ENCODE results near the gene PNPLA2. TPM values are rescaled to one million over a fixed set of nuclear protein-coding genes. Genes with fewer than 3 reads are reported as not detected.
A peak's percentile ranks its signal among the peaks of the same experiment; 100 is the strongest.

The PNPLA2 gene
- total and polyA plus RNA-seq, 2 donors (not counting 1 experiment from before 2014, with no cell fraction given): 16.2 to 33.9 TPM

- H3K27ac ChIP-seq (ENCODE audit: insufficient read depth, low read length): no peak overlapping the region
- TF ChIP-seq EZH2 (IDR thresholded peaks at IDR 0.05; ENCODE audit: low read length, missing control alignments) (peak; percentile 30), CTCF (conservative IDR thresholded peaks at IDR 0.05 in 1 of 2, IDR thresholded peaks at IDR 0.05 in 1 of 2; ENCODE audit: low read depth in 1 of 2, low read length in 2 of 2) (no peak)
- H3K9me3 ChIP-seq (ENCODE audit: control insufficient read depth, insufficient read depth, low read depth, low read length): no peaks in the 10 kb centered on the region
- peak overlapping the region; percentile 15 for H3K4me2 ChIP-seq (ENCODE audit: extremely low read depth, insufficient read depth, low read length)
- no peaks in the 10 kb centered on the region for H4K20me1 ChIP-seq (ENCODE audit: control insufficient read depth, extremely low read depth, insufficient read depth, low read length)
- H3K4me1 ChIP-seq (ENCODE audit: control insufficient read depth, extremely low read depth, insufficient read depth, low read length): peaks cover 27% of the 10 kb centered on the region
- no peak for DNase-seq (ENCODE audit: low read depth in 2 of 2)
- H3K36me3 ChIP-seq (ENCODE audit: control insufficient read depth, insufficient read depth, low read length): peaks cover 8% of the 10 kb centered on the region
- no peak overlapping the region for H3K4me3 ChIP-seq (replicated peaks in 1 of 4; ENCODE audit: control extremely low read depth in 1 of 4, insufficient read depth in 1 of 4, low read depth in 3 of 4, low read length in 4 of 4)
- peaks cover 5% of the 10 kb centered on the region for H3K79me2 ChIP-seq (ENCODE audit: control insufficient read depth, insufficient read depth, low read length)
- H3K27me3 ChIP-seq (ENCODE audit: control insufficient read depth, insufficient read depth, low read length): no peaks in the 10 kb centered on the region
- no peak overlapping the region for H2AFZ ChIP-seq (ENCODE audit: low read length)
- H3K9ac ChIP-seq (ENCODE audit: insufficient read depth, low read length): no peak overlapping the region
Measured at GRCh38 chr11:828506-829175, 9.9 kb downstream of the PNPLA2 start.

DNA sequence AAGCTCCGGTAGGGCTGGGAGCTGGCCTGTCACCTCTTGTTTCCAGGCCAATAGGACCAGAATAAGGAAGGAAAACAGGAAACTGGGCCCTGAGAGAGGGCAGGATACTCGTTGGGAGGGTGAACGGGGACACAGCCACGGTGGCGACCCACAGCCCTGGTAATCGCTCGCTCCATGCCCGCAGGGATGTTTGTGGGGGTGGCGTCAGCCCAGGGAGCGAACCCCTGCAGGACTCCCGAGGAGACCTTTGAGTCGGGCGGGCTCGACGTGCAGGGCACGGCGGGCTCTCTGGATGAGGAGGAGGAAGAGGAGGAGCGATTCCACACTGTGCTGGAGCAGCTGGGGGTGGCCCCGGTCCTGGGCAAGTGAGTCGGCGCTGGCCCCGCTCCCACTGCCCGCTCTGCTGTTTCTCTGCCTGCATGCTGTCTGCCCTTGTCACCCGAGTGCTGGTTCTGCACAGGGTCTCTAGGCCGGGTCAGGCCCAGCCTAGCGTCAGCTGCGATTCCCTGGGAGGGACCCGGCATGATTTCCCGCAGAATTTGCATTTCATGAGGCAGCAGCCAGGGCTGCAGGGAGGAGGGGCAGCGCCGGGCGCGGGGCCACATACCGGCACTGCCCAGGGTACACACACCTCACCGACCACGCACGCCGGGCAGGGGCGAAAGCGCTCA is 10.6 kb downstream of the PNPLA2 start:
- H3K4me2 ChIP-seq (ENCODE audit: extremely low read depth, insufficient read depth, low read length): peak overlapping the region; percentile 88
- H4K20me1 ChIP-seq (ENCODE audit: control insufficient read depth, extremely low read depth, insufficient read depth, low read length): no peaks in the 10 kb centered on the region
- no peak overlapping the region for H3K27ac ChIP-seq (ENCODE audit: insufficient read depth, low read length)
- peak overlapping the region in 3 of 4 experiments; percentile 7 to 38 (median 14) for H3K4me3 ChIP-seq (replicated peaks in 1 of 4; ENCODE audit: control extremely low read depth in 1 of 4, insufficient read depth in 1 of 4, low read depth in 3 of 4, low read length in 4 of 4)
- H3K27me3 ChIP-seq (ENCODE audit: control insufficient read depth, insufficient read depth, low read length): no peaks in the 10 kb centered on the region
- peaks cover 4% of the 10 kb centered on the region for H3K36me3 ChIP-seq (ENCODE audit: control insufficient read depth, insufficient read depth, low read length)
- TF ChIP-seq CTCF (conservative IDR thresholded peaks at IDR 0.05 in 1 of 2, IDR thresholded peaks at IDR 0.05 in 1 of 2; ENCODE audit: low read depth in 1 of 2, low read length in 2 of 2) (no peak), EZH2 (IDR thresholded peaks at IDR 0.05; ENCODE audit: low read length, missing control alignments) (no peak)
- H3K79me2 ChIP-seq (ENCODE audit: control insufficient read depth, insufficient read depth, low read length): peaks cover 9% of the 10 kb centered on the region
- H3K9me3 ChIP-seq (ENCODE audit: control insufficient read depth, insufficient read depth, low read depth, low read length): no peaks in the 10 kb centered on the region
- no peak for DNase-seq (ENCODE audit: low read depth in 2 of 2)
- peak overlapping the region; percentile 17 for H2AFZ ChIP-seq (ENCODE audit: low read length)
- H3K9ac ChIP-seq (ENCODE audit: insufficient read depth, low read length): no peak overlapping the region
- peaks cover 30% of the 10 kb centered on the region for H3K4me1 ChIP-seq (ENCODE audit: control insufficient read depth, extremely low read depth, insufficient read depth, low read length)

- H3K27ac ChIP-seq (ENCODE audit: insufficient read depth, low read length): no peak overlapping the region
- no peak for DNase-seq (ENCODE audit: low read depth in 2 of 2)
- H3K9ac ChIP-seq (ENCODE audit: insufficient read depth, low read length): no peak overlapping the region
- no peaks in the 10 kb centered on the region for H3K27me3 ChIP-seq (ENCODE audit: control insufficient read depth, insufficient read depth, low read length)
- H3K4me3 ChIP-seq (replicated peaks in 1 of 4; ENCODE audit: control extremely low read depth in 1 of 4, insufficient read depth in 1 of 4, low read depth in 3 of 4, low read length in 4 of 4): peak overlapping the region in 3 of 4 experiments; percentile 7 to 38 (median 14)
- H2AFZ ChIP-seq (ENCODE audit: low read length): no peak overlapping the region
- H3K4me2 ChIP-seq (ENCODE audit: extremely low read depth, insufficient read depth, low read length): peak overlapping the region; percentile 88
- H3K9me3 ChIP-seq (ENCODE audit: control insufficient read depth, insufficient read depth, low read depth, low read length): no peaks in the 10 kb centered on the region
- peaks cover 2% of the 10 kb centered on the region for H3K36me3 ChIP-seq (ENCODE audit: control insufficient read depth, insufficient read depth, low read length)
- peaks cover 15% of the 10 kb centered on the region for H3K79me2 ChIP-seq (ENCODE audit: control insufficient read depth, insufficient read depth, low read length)
- H3K4me1 ChIP-seq (ENCODE audit: control insufficient read depth, extremely low read depth, insufficient read depth, low read length): peaks cover 34% of the 10 kb centered on the region
- TF ChIP-seq CTCF (conservative IDR thresholded peaks at IDR 0.05 in 1 of 2, IDR thresholded peaks at IDR 0.05 in 1 of 2; ENCODE audit: low read depth in 1 of 2, low read length in 2 of 2) (no peak), EZH2 (IDR thresholded peaks at IDR 0.05; ENCODE audit: low read length, missing control alignments) (no peak)
- no peaks in the 10 kb centered on the region for H4K20me1 ChIP-seq (ENCODE audit: control insufficient read depth, extremely low read depth, insufficient read depth, low read length)
Measured at GRCh38 chr11:829847-830294, 11.2 kb downstream of the PNPLA2 start.
